Pons (tissue), 1 donor: ENCODE results near the gene ZSWIM4.
A peak's percentile ranks its signal among the peaks of the same experiment; 100 is the strongest.

Experiments
- DNase-seq: peaks from one replicate; pipeline ENCODE4 v3.0.0-alpha.2; 2016; ENCODE audit warnings: low spot score

ZSWIM4 gene

GRCh38 chr19:13873834-13874515 lies 78.7 kb downstream of the ZSWIM4 start:
- no peak for DNase-seq

- no peak for DNase-seq
Measured at GRCh38 chr19:13875824-13876223, 80.6 kb downstream of the ZSWIM4 start.

GRCh38 chr19:13876834-13877233 lies 81.6 kb downstream of the ZSWIM4 start, which contains the start of gene NANOS3:
NANOS3 (plus strand) TSS chr19:13877134; CDS start chr19:13877249, 115 bp downstream.
- DNase-seq = no peak

GRCh38 chr19:13877303-13877702 lies 82.1 kb downstream of the ZSWIM4 start:
- no peak for DNase-seq

GRCh38 chr19:13880059-13881043 lies 85.1 kb downstream of the ZSWIM4 start:
- DNase-seq = peak; percentile 90

GRCh38 chr19:13881251-13881691 lies 86.0 kb downstream of the ZSWIM4 start:
- no peak for DNase-seq
